Peyer's patch (tissue), 4 donors: ENCODE results near the gene WDR64. TPM values are rescaled to one million over a fixed set of nuclear protein-coding genes. Genes with fewer than 3 reads are reported as not detected.
"Not testable (repeated sequence)": the region's sequence is repeated elsewhere in the genome, so short reads cannot be mapped to it uniquely, and the experiment has no call there.

Source experiments
- DNase-seq, 3 donors: peaks; one replicate each; pipeline ENCODE4 v3.0.0-alpha.2; 2017 to 2019
- H3K27ac ChIP-seq, 4 donors: fragments of 200-600 bp; sonication (generic); one replicate each; pipeline ENCODE4 v1.5.1; 2016 to 2019
- H3K27me3 ChIP-seq, 2 donors: fragments of 200-600 bp; sonication (generic); one replicate each; pipeline ENCODE4 v1.5.1; 2019
- H3K36me3 ChIP-seq, 3 donors: fragments of 200-600 bp; sonication (generic); one replicate each; pipeline ENCODE4 v1.5.1; 2016 to 2019
- H3K4me1 ChIP-seq, 4 donors: fragments of 200-600 bp; sonication (generic); one replicate each; pipeline ENCODE4 v1.5.1; 2016 to 2019
- H3K4me3 ChIP-seq, 4 donors: fragments of 200-600 bp; sonication (generic); 1 replicate in 3 of 4; 2 replicates in 1 of 4; pipeline ENCODE4 v1.5.1; 2016 to 2019; ENCODE audit warnings: mild to moderate bottlenecking in 1 of 4
- H3K9me3 ChIP-seq, 4 donors: fragments of 200-600 bp; sonication (generic); one replicate each; pipeline ENCODE4 v1.5.1; 2016 to 2019; ENCODE audit warnings: mild to moderate bottlenecking in 1 of 4
- CTCF ChIP-seq, 6 experiments: fragments of 450-650 bp in 4 of 6; fragments of 200-600 bp in 2 of 6; sonication (generic) in 1 of 6; IDR thresholded peaks; one replicate each; pipeline ENCODE4 v1.5.1; 2017 to 2019; ENCODE audit warnings: antibody characterized with exemption in 6 of 6, mild to moderate bottlenecking in 3 of 6, moderate library complexity in 1 of 6
- POLR2A ChIP-seq, 2 donors: fragments of 450-650 bp; IDR thresholded peaks; one replicate each; pipeline ENCODE4 v1.5.1; 2017; ENCODE audit warnings: antibody characterized with exemption in 2 of 2, mild to moderate bottlenecking in 2 of 2, moderate library complexity in 2 of 2
- total RNA-seq, 4 donors: library from RNA; depleted of rRNA; stranded (reverse); fragments of >200 nt; gene quantifications; one replicate each; pipeline ENCODE4 v1.1.0, GENCODE V29; 2016

Gene WDR64
- total RNA-seq, 4 donors from 2014 or later, result not detected

GRCh38 chr1:241658081-241658793 is 6.2 kb downstream of the WDR64 start:
- Histone ChIP-seq H3K27me3 (no peaks in the 10 kb centered on the region), H3K36me3 (no peaks in the 10 kb centered on the region), H3K4me1 (no peaks in the 10 kb centered on the region), H3K27ac (no peak overlapping the region), H3K4me3 (no peak overlapping the region), H3K9me3 (no peaks in the 10 kb centered on the region)
- no peak for TF ChIP-seq CTCF (IDR thresholded peaks at IDR 0.05)
- TF ChIP-seq POLR2A (IDR thresholded peaks at IDR 0.05), result no peak
- no peak for DNase-seq

- not testable (repeated sequence) for H3K27ac ChIP-seq, H3K9me3 ChIP-seq, H3K27me3 ChIP-seq, H3K4me3 ChIP-seq, H3K4me1 ChIP-seq, DNase-seq, H3K36me3 ChIP-seq
Observed at GRCh38 chr1:241659016-241659415, 6.9 kb downstream of the WDR64 start.

GRCh38 chr1:241660424-241660972 is 8.4 kb downstream of the WDR64 start:
- Histone ChIP-seq H3K27ac (no peak overlapping the region), H3K27me3 (no peaks in the 10 kb centered on the region), H3K36me3 (no peaks in the 10 kb centered on the region), H3K9me3 (no peaks in the 10 kb centered on the region), H3K4me1 (no peaks in the 10 kb centered on the region), H3K4me3 (no peak overlapping the region)
- DNase-seq, result no peak
- TF ChIP-seq POLR2A (IDR thresholded peaks at IDR 0.05) (no peak), CTCF (IDR thresholded peaks at IDR 0.05) (no peak)

- Histone ChIP-seq H3K36me3 (no peaks in the 10 kb centered on the region), H3K4me3 (no peak overlapping the region), H3K9me3 (no peaks in the 10 kb centered on the region), H3K27me3 (no peaks in the 10 kb centered on the region), H3K27ac (no peak overlapping the region), H3K4me1 (no peaks in the 10 kb centered on the region)
- no peak for TF ChIP-seq POLR2A (IDR thresholded peaks at IDR 0.05)
- no peak for TF ChIP-seq CTCF (IDR thresholded peaks at IDR 0.05)
- no peak for DNase-seq
Observed at GRCh38 chr1:241666419-241666818, 14.3 kb downstream of the WDR64 start.

GRCh38 chr1:241672301-241672700 is 20.2 kb downstream of the WDR64 start:
- no peaks in the 10 kb centered on the region for H3K27me3 ChIP-seq
- no peak for DNase-seq
- H3K9me3 ChIP-seq, result no peaks in the 10 kb centered on the region
- no peaks in the 10 kb centered on the region for H3K4me1 ChIP-seq
- no peak for TF ChIP-seq POLR2A (IDR thresholded peaks at IDR 0.05)
- no peak for TF ChIP-seq CTCF (IDR thresholded peaks at IDR 0.05)
- no peak overlapping the region for H3K27ac ChIP-seq
- no peak overlapping the region for H3K4me3 ChIP-seq
- no peaks in the 10 kb centered on the region for H3K36me3 ChIP-seq

GRCh38 chr1:241674805-241675384 is 22.8 kb downstream of the WDR64 start:
- H3K27me3 ChIP-seq, result no peaks in the 10 kb centered on the region
- no peaks in the 10 kb centered on the region for H3K36me3 ChIP-seq
- DNase-seq, result no peak
- H3K4me3 ChIP-seq, result no peak overlapping the region
- TF ChIP-seq CTCF (IDR thresholded peaks at IDR 0.05) (no peak), POLR2A (IDR thresholded peaks at IDR 0.05) (no peak)
- H3K9me3 ChIP-seq, result no peaks in the 10 kb centered on the region
- H3K4me1 ChIP-seq, result no peaks in the 10 kb centered on the region
- H3K27ac ChIP-seq, result no peak overlapping the region
